ENCODE measurements around the gene CELF2.

The CELF2 gene

DNA sequence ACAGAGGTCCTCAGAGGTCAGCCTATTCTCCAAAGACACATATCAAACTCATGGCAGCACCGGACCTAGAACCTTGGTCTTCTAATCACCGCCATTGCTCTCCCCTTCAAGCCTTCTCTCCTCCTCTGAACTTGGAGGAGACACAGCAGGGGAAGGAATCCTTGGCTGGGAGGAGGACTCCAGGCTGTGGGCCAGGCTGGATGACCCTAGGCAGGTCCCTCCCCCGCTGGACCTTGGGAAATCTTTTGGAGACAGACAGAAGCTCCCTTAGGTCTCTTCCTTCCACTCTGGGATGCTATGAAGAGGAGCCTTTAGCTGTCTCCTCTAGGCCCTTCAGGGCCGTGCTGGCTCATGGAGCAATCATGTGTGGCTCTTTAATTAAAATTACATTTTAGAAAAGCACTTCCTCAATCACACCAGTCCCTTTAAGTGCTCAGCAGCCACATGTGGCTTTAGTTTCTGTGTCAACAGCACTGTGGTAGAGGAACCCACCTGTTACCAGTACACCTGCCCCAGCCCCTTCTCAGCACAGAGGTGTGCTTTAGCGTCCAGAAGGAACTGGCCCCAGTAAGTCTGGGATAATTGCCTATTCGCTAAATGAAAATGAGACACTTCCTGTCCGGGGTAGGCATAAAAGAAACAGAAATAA lies 238.2 kb downstream of the CELF2 start:
- no peak for DNase-seq

DNA sequence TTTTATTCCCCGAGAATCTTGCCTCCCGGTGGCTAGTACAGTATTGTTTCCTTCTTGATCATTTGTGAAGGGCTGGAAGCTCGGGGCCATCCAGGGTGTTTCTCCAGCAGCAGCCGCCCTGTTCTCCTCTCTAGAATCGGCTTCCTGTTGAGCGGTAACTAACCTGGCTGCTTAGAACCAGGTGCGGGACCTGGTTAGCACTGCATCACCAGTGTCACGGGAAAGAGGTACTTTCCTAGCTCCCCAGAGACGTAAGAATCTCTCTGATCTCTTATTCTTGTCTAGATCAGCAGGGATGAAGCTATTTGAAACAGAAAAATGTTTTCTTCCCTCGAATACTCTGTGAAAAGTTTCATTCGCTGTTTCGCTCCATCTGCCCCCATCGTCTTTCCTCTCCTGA lies 239.2 kb downstream of the CELF2 start:
- DNase-seq = no peak

DNA sequence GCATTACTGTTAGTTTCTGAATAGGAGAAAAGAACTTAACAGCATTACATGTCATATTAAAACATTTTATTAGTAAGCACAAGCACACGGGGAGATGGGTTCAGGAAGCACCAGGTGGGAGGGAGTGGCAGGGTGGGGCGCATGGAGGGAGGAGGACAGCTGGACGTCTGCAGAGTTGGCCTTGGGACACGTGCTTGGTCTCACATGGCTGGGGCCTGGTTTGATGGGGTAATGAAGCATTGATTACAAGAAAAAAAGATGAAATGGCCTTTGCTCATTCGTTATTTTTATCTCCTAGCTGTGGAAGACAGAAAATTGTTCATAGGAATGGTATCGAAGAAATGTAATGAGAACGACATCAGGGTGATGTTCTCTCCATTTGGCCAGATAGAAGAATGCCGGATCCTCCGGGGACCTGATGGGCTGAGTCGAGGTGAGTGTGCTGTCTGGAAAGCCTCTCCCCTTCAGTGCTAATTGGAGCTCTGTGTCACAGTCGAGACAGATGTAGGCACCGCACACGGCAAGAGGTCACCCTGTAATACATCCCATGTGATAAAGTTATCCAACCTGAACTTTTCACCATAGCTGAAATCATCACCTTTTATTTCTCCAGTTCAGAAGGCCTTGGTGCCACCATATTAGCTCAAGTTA lies 239.9 kb downstream of the CELF2 start:
- no peak for DNase-seq

DNA sequence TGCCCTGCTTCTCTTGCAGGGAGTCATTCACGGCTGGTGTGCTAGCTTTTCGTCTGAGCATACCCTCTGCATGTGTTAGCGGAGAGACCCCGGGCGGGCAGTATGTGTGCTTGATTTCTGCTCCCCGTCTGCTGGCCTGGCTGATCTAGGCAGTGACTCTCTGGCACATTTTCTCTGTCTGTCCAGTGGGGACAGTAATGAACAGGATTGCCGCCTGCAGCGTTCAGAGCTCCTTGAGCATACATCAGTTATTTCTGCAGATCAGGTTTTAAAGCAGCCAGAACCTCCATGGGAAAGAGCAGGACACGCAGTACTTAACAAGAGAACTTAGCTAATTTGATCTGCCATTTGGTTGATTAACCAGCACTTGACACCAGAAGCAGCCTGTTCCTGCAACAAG lies 242.5 kb downstream of the CELF2 start:
- no peak for DNase-seq

DNA sequence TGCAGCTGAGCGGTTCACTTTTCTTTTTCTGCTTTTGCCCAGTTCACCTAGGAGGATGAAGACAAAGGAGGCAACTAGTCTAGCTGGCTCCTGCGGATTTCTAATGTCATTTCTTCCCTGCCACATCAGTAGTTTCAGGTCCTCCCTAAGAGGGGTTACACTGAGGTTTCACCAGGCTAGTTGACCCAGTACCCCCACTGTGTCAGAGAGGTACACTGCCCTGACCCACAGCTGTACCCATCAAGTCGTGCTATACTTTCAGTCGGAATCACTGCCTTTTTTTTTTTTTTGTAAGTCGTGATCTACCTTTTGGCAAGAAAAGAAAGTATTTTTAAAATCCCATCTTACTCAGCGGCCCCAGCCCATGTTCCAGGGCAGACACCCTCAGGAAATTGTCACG lies 243.5 kb downstream of the CELF2 start:
- no peak for DNase-seq

DNA sequence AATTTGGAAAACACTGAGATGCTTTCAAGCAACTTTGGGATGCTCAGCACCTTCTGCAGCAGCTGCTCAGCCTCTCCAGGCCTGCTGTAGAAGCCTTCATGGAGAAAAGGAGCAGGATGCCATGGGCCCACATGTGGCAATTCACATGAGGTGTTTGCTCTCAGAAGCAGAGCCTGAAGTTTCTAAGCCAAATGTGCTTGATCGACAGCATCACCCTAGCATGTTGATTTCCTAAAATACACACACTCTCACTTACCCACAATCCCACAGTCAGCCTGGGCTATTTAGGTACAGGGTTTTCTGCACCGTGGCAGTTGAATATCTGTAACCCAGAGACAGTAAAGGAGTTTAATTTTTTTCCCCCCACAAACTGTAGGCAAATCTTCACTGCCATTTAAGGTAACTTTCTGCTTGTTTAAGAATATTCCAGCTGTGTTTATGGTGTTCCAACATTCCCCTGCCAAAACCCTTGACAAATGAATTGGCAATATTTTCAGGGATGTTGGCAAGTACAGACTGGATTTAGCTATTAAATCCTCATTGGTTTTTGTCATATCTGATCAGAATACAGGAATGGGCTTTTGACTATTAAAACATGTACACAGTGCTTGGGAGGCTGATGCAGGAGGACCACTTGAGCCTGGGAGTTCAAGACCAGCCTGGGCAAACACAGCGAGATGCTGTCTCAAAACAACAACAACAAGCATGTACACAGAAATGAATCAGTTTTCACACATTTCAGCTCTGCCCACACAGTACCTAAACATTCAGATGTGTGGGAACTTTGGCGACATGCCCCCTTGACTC lies 244.2 kb downstream of the CELF2 start:
- DNase-seq = no peak

DNA sequence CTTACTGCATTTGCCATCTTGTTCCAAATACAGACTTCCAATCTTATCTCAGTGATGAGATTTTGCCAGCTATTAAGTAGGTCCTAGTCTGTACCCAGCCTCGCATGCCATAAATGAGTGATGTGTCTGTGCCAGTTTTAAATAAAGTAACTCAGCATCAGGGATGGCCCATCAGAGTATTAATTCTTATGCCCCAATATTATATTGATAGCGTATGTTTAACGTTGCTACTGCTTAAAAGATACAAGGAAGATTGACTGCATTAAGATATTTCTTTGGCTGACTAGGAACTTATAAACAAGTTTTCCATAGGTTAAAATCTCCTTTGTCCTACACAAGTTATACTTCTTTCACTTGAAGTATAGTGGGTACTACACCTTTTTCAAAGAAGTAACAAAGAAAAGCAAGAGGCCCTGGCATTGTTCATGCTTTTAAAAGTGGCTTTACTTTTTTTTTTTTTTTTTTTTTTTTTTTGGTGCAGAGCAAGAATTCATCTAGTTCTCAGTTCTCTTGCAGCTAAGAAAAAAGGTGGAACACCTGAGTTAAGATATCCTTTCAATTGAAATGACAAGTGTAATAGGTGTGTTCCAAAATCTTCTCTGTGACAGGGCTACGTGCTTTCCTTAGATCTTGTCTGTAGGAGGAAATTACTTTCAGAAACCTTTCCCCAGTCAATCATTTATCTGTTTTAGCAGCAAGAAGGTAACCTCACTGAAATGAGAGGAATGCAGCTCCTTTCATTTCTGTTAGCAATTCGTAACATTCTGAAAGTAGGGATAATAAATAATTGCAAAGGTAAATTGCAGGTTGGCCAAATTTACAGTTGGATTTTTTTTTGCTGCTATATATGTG lies 245.0 kb downstream of the CELF2 start:
- no peak for DNase-seq

DNA sequence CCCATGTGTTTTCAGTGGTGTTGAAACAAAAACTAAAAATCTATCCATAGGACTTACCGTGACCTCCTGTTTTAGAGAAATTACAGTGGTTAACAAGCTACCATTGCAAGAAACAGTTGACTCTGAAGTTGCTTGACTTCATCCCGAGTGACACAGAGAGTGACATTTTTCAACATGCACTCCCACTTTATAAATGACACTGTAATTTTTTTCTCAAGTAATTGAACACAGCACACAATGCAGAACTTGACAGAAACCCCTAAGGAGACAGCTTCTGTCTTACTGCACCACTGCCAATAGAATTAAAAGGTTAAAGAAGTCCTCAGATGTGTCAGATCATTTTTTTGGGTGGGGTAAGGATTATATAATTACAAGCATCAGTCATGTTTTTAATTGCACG lies 246.1 kb downstream of the CELF2 start:
- no peak for DNase-seq

DNA sequence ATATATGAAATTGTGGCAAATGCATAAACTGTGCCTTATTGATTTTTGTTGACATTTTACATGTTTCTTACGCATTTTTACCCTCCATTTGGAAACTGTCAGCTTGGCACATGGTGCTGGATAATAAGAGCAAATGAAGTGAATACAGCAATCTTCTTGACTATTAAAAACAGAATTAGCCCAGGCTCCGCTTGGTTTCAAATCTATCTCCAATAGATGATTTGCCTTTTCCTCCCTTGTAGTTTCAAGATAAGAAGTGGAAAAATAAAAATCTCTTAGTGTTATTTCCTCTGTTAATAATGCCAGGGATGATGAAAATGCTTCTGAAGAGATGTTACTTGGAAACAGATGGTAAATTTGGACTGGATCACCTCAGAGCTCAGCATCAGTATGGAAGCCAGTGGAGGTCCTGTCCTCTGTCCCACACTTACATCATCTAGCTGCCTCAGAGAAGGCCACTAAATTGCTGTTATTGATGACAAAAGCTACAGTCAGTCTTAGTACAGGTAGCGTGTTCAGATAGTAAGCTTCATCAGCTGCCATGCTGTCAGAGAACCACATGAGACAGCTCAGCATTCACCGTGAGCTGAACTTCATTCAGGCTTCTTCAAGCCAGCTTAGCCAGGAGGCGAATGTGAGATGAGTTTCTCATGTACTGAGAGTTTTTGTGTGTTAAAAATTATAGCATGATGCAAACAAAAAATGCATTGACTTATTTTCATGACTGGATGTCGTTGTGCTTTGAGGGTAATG lies 246.8 kb downstream of the CELF2 start:
- no peak for DNase-seq

DNA sequence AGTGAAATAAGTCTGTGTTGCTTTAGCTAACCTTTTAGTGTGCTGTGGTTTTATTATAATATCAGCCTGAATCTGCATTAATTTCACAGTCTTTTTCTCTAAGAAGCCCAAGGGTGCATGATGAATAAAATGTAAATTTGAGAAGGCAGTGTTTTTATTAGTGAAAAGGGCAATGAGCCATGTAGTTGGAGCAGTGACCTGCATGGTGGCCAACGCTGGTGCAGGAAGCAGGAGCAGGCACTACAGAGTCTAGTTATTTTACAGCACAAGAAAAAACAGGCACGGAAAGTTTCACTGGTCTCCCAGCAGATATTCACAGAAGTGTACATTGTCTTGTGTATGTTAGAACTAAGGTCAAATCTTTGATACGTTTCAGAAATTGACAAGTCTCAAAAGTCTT lies 247.8 kb downstream of the CELF2 start:
- DNase-seq = no peak

DNA sequence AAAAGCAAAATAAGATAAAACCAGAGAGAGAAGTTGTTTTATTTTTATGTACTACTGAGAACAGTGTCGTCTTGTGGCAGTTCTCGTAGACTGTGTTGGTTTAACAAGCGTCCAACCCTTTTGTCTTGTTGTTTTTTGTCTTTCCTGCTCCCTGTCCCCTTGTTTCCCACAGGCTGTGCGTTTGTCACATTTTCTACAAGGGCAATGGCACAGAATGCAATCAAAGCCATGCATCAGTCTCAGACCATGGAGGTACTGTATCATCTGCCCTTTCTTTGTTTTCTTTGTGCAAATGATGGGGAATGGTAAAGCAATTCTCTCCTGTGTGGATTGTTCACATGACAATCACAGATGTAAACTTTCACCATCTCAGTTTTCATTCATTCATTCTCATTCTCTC lies 248.8 kb downstream of the CELF2 start:
- DNase-seq = no peak

DNA sequence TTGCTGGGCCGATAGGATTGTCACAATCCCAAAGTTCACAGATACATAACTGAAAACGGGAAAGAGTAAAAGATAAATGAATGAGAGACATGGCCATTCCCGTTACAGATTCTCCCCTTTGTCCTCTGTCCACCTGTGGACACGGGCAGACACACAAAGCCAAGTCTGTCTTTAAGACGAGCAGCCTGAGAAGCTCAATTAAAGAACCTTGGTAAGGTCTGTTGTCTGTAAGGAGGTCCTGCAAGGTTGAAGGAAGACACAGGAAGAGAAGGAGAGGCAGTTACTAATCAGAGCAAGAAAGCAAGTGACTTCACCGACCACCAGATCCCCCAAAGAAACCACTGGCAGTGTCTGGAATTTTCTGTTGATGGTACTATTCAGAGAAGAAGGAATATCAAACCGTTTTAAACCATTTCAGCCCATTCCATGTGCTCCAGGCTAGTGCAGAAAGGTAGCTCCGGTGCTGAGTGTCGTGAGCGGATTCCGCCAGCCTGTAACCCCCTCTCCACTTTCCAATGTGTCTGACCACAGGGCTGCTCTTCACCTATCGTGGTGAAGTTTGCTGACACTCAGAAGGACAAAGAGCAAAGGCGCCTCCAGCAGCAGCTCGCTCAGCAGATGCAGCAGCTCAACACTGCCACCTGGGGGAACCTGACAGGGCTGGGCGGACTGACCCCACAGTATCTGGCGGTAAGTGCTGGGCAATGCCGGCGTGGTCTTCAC lies 252.6 kb downstream of the CELF2 start:
- peak; percentile 51 for DNase-seq

DNA sequence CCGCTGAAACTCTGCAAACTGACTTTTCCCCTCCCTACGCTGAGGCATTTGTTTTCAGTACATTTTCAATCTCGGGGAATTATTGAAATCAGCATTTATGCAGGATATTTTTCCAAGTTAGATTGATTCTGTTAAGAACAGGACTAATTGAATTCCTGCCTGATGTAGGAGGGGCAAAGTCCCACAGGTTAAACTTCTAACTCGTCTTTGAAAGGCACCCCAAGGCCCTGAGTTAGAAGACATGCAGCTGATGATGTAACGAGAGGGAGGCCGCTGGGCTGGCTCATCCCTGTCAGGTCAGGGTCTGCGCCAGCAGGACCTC lies 253.1 kb downstream of the CELF2 start:
- no peak for DNase-seq

DNA sequence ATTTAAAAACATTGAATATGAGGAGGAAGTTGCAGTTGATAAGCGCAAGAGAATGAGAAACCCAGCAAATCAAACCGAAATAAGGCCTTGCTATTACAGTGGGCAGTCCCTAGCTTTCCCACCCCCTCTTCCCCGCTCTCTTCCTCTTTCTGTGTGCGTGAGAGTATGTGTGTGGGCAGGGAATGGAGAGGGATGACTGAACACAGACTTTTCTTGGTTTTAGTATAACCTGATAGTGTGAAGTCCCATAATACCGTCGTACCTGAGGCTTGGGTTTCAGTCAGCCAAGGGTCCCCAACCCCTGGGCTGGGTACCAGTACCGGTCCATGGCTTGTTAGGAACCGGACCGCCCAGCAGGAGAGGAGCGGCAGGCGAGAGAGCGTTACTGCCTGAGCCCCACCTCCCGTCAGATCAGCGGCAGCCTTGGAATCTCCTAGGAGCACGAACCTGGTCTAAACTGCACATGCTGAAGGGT lies 255.3 kb downstream of the CELF2 start:
- no peak for DNase-seq

DNA sequence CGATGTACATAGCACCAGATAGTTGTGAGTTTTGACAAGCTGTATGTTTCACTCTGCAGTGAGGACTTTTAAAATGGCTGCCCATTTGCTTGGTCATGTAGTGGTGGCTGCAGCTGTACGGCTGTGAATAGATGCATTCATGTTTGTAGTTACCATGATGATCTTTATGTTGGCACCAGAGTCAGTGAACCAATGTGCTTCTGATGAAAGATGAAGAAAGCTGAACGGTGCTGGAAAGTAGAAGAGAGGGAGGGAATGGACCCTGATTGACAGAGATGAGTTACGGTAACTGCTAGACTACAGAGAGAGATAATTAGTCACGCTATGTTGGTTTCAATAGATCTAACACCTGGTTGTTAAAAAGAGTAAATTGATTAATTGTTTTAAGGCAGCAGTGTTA lies 256.8 kb downstream of the CELF2 start:
- no peak for DNase-seq

DNA sequence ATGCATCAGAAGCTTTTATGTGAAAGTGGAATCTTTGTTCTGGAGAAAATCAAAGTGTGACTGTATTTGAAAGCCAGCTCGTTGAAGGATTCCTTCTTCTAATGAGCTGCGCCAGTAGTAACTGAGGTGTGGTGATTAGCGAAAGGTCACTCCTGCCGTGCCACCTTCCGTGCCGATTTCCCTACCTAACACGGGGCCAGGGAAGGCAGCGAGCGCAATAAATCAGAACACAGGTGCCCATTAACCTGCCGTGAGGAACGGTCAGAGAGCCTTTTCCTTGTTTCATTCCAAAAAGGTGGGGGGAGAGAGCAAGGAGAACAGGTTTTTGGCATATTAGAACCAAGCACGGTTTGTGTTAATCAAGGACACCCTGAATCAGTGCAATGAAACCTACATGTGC lies 258.0 kb downstream of the CELF2 start:
- no peak for DNase-seq

DNA sequence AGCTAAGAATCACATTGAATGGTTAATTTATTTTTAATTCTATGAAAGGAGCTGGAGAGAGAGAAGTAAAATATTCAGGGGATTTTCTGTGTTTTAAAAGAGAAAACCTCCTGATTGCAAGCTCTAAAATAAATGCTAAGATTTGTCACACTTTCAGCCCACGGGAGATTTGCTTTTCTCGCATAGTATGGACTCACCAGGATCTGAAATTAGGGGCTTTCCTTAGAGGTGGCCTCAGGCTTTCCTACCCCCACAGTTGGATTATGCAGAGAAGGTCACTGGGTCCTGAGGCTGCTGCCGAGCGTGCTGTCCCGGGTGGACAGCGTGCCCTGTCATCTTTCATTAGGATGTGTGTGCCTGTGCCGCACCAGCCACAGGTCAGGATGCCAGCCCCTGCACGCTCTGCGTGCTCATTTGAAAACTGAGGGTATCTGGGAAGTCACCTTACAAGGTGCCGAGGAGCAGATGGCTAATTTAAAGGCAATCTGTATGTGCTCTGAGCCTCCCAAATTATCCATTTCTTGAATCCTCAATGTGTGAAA lies 258.8 kb downstream of the CELF2 start:
- no peak for DNase-seq

DNA sequence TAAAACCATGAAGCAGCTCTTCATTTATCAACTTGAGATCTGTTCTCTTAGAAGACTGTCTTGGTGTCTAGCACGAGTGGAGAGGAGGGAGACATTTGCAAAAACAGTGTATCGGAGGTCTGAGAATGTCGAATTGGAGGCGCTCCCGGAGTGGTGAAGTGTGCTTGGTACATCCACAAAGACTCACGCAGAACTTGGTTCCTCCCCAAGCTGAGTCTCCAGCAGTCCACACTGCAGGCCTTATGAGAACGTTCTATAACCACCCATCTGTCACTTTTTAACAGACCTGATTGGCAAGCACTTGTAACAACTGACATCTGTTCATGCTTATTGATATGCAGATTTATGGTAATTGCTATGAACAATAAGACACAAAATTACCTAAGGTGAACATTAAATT lies 261.6 kb downstream of the CELF2 start:
- DNase-seq = no peak

DNA sequence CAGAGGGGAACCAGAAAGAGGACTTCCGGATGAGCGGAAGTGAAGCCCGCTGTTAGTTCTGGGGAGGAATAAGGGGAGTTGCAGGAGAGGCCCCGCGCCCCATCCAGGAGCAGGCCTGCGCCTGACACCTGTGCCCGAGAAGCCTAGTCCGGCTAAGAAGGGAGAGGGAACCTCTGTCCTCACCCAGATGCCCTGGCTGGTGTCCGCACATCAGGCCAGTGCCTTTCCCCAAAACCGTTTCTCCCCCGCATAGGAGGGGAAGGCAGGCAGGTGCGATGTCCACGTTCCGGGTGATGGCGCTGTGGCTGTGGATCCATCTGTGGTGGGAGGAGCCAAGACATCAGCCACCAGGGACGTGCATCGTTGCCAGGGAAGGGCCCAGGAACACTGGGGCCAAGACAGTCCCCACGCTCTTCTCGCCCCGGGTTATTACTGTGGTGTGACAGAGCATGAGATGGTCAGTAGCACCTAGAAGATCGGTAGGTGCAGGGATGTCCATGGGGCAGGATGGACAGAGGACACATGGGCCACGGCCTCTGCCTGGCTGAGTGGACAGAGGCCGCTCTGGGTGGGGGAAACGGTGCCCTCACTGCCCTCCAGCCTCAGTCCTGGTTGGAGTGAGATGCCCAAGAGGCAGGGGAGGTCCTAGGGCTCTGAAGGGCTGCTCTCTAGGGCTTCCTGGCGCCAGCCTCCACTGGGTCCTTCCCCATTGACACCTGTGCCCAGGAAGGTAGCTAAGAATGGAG lies 262.7 kb downstream of the CELF2 start:
- no peak for DNase-seq

DNA sequence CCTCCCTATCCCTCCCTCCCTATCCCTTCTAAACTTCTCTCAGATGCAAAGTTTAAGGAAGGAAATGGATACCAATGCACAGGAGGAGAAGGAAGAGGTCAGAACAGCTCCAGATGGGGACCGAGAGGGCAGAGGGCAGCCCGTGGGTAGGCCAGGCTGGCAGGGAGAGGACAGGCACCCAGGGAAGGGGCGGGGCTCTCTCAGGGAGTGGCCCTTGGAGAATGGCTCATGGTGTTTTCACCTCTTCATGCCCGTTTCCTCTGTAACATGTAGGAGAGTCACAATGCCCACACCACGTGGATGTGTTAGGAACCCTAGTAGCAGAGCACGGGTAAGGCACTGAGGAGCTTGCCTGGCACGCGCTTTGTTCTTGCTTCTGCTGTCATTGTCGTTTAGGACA lies 264.5 kb downstream of the CELF2 start:
- DNase-seq = no peak

DNA sequence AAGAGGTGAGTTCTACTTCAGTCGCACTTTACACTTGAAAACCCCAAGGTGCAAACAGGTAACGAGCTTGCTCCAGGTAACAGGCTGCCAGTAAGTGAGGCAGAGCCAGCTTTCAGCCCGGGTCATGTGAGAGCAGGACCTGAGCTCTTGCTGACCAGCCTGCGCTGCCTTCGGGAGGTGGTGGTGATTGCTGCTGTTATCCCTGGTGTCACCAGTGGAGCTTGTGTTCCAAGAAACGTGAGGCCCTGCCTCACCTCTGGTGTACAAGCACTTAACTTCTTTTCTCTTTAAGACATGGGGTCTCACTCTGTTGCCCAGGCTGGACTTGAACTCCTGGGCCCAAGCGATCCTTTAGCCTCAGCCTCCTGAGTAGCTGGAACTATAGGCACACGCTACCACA lies 265.0 kb downstream of the CELF2 start:
- no peak for DNase-seq

All from 8988T (cell line).